ENCODE measurements around the gene VPS37B.

DNA sequence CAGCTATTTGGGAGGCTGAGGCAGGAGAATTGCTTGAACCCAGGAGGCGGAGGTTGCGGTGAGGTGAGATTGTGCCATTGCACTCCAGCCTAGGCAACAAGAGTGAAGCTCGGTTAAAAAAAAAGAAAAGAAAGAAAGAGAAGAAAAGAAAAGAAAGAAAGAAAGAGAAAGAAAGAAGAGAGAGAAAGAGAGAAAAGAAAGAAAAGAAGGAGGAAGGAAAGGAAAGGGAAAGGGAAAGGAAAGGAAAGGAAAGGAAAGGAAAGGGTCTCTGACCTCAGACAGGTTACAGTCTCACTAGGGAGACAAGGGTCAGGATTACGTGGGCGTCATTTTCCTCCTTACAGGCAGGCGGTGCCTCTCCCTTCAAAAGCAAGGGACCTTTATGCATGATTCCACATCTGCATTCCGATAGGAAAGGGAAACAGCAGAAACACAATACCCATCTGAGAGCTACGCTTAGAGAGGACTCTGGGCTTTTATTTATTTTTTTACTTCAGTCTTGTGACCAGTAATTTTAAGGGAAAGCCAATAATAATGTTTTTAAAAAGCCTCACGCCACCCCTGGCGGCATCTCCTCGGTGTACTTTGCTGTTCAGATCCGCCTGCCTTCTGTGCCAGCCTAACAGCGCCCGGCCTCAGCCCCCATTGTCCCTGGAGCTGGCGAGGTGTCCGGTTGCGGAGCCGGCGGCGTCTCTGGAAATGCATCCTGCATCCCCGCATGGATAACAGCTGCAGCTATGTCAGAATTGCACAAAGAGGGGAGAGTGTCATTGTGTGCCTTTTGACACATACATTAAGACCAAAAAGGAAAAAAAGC lies 61.6 kb downstream of the VPS37B start:
- TF ChIP-seq, protein P1, sequence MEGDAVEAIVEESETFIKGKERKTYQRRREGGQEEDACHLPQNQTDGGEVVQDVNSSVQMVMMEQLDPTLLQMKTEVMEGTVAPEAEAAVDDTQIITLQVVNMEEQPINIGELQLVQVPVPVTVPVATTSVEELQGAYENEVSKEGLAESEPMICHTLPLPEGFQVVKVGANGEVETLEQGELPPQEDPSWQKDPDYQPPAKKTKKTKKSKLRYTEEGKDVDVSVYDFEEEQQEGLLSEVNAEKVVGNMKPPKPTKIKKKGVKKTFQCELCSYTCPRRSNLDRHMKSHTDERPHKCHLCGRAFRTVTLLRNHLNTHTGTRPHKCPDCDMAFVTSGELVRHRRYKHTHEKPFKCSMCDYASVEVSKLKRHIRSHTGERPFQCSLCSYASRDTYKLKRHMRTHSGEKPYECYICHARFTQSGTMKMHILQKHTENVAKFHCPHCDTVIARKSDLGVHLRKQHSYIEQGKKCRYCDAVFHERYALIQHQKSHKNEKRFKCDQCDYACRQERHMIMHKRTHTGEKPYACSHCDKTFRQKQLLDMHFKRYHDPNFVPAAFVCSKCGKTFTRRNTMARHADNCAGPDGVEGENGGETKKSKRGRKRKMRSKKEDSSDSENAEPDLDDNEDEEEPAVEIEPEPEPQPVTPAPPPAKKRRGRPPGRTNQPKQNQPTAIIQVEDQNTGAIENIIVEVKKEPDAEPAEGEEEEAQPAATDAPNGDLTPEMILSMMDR (IDR thresholded peaks at IDR 0.05) = no peak
- TF ChIP-seq EP300 (IDR thresholded peaks at IDR 0.05) = no peak
